ENCODE data around the gene FOSL1. TPM values are rescaled to one million over a fixed set of nuclear protein-coding genes. Genes with fewer than 3 reads are reported as not detected.

Gene FOSL1
- total and polyA plus RNA-seq, 10 donors = 0.42 to 5.4 (median 1.3) TPM

DNA sequence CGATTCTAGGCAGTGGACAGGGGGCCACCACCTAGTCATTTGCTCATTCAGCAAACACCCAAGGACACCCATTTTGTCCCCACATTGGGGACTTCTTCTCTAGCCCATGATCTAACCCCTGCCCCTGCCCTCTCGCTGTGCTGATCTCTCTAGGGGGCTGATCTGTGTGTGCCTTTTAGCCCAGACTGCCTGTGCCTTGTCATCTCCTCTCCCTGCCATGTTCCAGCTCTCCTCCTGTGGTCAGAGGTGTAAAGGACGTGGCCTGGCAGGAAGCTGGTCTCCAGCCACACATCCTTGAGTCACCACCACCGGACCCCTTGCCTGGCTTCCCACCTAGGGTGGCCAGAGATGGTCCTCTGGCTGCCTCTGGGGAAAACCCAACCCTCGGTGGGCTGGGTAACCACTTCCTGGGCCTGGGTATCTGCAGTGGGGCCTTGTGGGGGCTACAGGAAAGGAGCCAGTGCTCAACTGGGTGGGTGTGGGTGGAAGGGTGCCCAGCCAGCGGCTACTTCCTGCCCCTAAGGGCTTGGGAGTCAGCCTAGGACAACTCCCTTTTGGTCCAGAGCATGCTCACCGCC lies 19.3 kb downstream of the FOSL1 start:
- H3K36me3 ChIP-seq = peaks cover 0 to 48% (median 33%) of the 10 kb centered on the region in 6 donors
- no peaks in the 10 kb centered on the region for H3K9me3 ChIP-seq
- WGBS, 5 donors = 38 to 55% (median 46%) methylated on average over 5 to 7 of the region's 7 CpGs
- H3K4me1 ChIP-seq = peaks cover 5 to 62% (median 32%) of the 10 kb centered on the region in 6 donors
- peak; percentile 73 for DNase-seq
- H3K27me3 ChIP-seq (replicated peaks in 1 of 7) = no peaks in the 10 kb centered on the region
- peak overlapping the region in 6 of 8 donors; percentile 8 to 79 (median 52) for H3K27ac ChIP-seq
- TF ChIP-seq, protein P1, sequence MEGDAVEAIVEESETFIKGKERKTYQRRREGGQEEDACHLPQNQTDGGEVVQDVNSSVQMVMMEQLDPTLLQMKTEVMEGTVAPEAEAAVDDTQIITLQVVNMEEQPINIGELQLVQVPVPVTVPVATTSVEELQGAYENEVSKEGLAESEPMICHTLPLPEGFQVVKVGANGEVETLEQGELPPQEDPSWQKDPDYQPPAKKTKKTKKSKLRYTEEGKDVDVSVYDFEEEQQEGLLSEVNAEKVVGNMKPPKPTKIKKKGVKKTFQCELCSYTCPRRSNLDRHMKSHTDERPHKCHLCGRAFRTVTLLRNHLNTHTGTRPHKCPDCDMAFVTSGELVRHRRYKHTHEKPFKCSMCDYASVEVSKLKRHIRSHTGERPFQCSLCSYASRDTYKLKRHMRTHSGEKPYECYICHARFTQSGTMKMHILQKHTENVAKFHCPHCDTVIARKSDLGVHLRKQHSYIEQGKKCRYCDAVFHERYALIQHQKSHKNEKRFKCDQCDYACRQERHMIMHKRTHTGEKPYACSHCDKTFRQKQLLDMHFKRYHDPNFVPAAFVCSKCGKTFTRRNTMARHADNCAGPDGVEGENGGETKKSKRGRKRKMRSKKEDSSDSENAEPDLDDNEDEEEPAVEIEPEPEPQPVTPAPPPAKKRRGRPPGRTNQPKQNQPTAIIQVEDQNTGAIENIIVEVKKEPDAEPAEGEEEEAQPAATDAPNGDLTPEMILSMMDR (IDR thresholded peaks at IDR 0.05 in 8 of 11, conservative IDR thresholded peaks at IDR 0.05 in 3 of 11) = no peak
- TF ChIP-seq POLR2A (IDR thresholded peaks at IDR 0.05) (no peak), POLR2AphosphoS5 (IDR thresholded peaks at IDR 0.05) (peak; percentile 22 to 34 (median 24))
- H3K4me3 ChIP-seq = peak overlapping the region in 3 of 8 donors; percentile 34 to 58 (median 38)
- intact Hi-C loops (cut with DNase I; ENCODE audit: low total_unique reads) = no loop called here

DNA sequence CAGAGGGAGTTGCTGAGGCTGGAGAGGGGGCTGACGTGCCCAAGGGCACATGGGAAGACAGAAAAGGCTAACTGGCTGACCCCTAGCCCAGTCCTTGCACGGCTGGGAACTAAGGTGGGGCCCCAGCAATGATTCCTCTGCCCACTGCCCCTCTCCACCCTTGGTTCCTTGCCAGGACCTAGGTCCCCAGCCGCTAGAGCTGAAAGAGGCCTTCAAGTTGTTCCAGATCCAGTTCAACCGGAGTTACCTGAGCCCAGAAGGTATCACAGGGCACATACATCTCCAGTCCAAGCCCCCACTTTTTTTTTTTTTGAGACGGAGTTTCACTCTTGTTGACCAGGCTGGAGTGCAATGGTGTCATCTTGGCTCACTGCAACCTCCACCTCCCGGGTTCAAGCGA lies 20.2 kb downstream of the FOSL1 start:
- intact Hi-C loops (cut with DNase I; ENCODE audit: low total_unique reads) = no loop called here
- no peak for TF ChIP-seq POLR2A (IDR thresholded peaks at IDR 0.05)
- TF ChIP-seq, protein P1 (IDR thresholded peaks at IDR 0.05 in 8 of 11, conservative IDR thresholded peaks at IDR 0.05 in 3 of 11) = no peak
- TF ChIP-seq POLR2AphosphoS5 (IDR thresholded peaks at IDR 0.05) = no peak
- Histone ChIP-seq H3K4me3 (peak overlapping the region in 6 of 8 donors; percentile 3 to 58 (median 28)), H3K4me1 (peaks cover 5 to 53% (median 30%) of the 10 kb centered on the region in 6 donors), H3K27me3 (replicated peaks in 1 of 7) (no peaks in the 10 kb centered on the region), H3K36me3 (peaks cover 0 to 39% (median 26%) of the 10 kb centered on the region in 6 donors), H3K9me3 (no peaks in the 10 kb centered on the region), H3K27ac (peak overlapping the region in 5 of 8 donors; percentile 18 to 79 (median 65))
- DNase-seq = no peak
- 61 to 81% (median 70%) methylated on average over 7 of the region's 7 CpGs for WGBS, 5 donors

GRCh38 chr11:65879617-65880016 lies 20.6 kb downstream of the FOSL1 start, which contains the start of gene CTSW:
TSS of gene CTSW (plus strand) at chr11:65879837. CDS start at chr11:65879855, 18 bp downstream.
- Histone ChIP-seq H3K27me3 (replicated peaks in 1 of 7) (no peaks in the 10 kb centered on the region), H3K4me1 (peaks cover 1 to 49% (median 26%) of the 10 kb centered on the region in 6 donors), H3K9me3 (no peaks in the 10 kb centered on the region), H3K36me3 (peaks cover 0 to 35% (median 24%) of the 10 kb centered on the region in 6 donors), H3K4me3 (peak within 1 kb of the TSS in 6 of 8 donors; percentile 3 to 58 (median 28)), H3K27ac (peak within 1 kb of the TSS in 5 of 8 donors; percentile 33 to 79 (median 65))
- TF ChIP-seq POLR2A (IDR thresholded peaks at IDR 0.05) = no peak
- TF ChIP-seq, protein P1 (IDR thresholded peaks at IDR 0.05 in 8 of 11, conservative IDR thresholded peaks at IDR 0.05 in 3 of 11) = no peak
- TF ChIP-seq POLR2AphosphoS5 (IDR thresholded peaks at IDR 0.05) = peak; percentile 59 to 78 (median 64)
- WGBS, 5 donors = 6 to 34% (median 19%) methylated on average over 6 to 7 of the region's 7 CpGs
- intact Hi-C loops (cut with DNase I; ENCODE audit: low total_unique reads) = no loop called here
- DNase-seq = peak; percentile 86

All from spleen (tissue), 11 donors.